SU-DHL-6 (cell line): Measurements from ENCODE around the gene ATOSB.

Source experiments
- H2AFZ ChIP-seq: fragments of 200-600 bp; sonication (generic); 2 replicates; pipeline ENCODE4 v1.6.1; 2014; ENCODE audit warnings: low read depth, mild to moderate bottlenecking, moderate library complexity, mixed read lengths, antibody characterized with exemption, low read length; ENCODE audit not compliant: severe bottlenecking
- H3F3A ChIP-seq: fragments of 200-600 bp; shearing (Covaris generic); 2 replicates; pipeline ENCODE4 v1.6.0; 2016; ENCODE audit warnings: antibody characterized with exemption, mild to moderate bottlenecking; ENCODE audit not compliant: insufficient read depth
- H3K27ac ChIP-seq: fragments of 200-600 bp; sonication (generic); 2 replicates; pipeline ENCODE4 v1.5.1; 2016; ENCODE audit warnings: low read depth, mild to moderate bottlenecking, low read length, moderate library complexity, mixed read lengths
- H3K27me3 ChIP-seq: fragments of 200-600 bp; sonication (generic), shearing (Covaris generic); 2 replicates; pipeline ENCODE4 v1.6.0; 2014; ENCODE audit warnings: mild to moderate bottlenecking, low read length
- H3K36me3 ChIP-seq: fragments of 200-600 bp; sonication (generic); 2 replicates; pipeline ENCODE4 v1.6.1; 2014; ENCODE audit warnings: mild to moderate bottlenecking, low read length, mixed read lengths
- H3K4me2 ChIP-seq: fragments of 300-600, 200-600 bp; shearing (Covaris generic), sonication (generic); 2 replicates; pipeline ENCODE4 v1.6.0; 2014; ENCODE audit warnings: low read length, low read depth, mild to moderate bottlenecking; ENCODE audit not compliant: poor library complexity, severe bottlenecking
- H3K4me3 ChIP-seq: fragments of 200-600 bp; sonication (generic); 2 replicates; pipeline ENCODE4 v1.5.1; 2014; ENCODE audit warnings: antibody characterized with exemption, low read length, mild to moderate bottlenecking, mixed read lengths; ENCODE audit not compliant: insufficient read depth, poor library complexity, severe bottlenecking
- H3K79me2 ChIP-seq: fragments of 200-600 bp; sonication (generic); 2 replicates; pipeline ENCODE4 v1.6.1; 2014; ENCODE audit warnings: mild to moderate bottlenecking, low read length, moderate library complexity; ENCODE audit not compliant: insufficient read depth
- H3K9ac ChIP-seq: fragments of 200-600 bp; sonication (generic); 2 replicates; pipeline ENCODE4 v1.7.0; 2014; ENCODE audit warnings: mild to moderate bottlenecking, low read length
- H3K9me2 ChIP-seq: fragments of 200-600 bp; sonication (generic); replicated peaks from 2 replicates; pipeline ENCODE4 v1.6.1; 2014; ENCODE audit warnings: low read length; ENCODE audit not compliant: insufficient read depth
- H3K9me3 ChIP-seq: fragments of 200-600 bp; sonication (generic); 2 replicates; pipeline ENCODE4 v1.6.1; 2014; ENCODE audit warnings: low read length, mixed read lengths; ENCODE audit not compliant: insufficient read depth
- H4K20me1 ChIP-seq: fragments of 200-600 bp; sonication (generic); 2 replicates; pipeline ENCODE4 v1.6.1; 2014; ENCODE audit warnings: low read depth, mild to moderate bottlenecking, antibody characterized with exemption, low read length, moderate library complexity, mixed read lengths
- CTCF ChIP-seq: fragments of 200-600 bp; sonication (generic); IDR thresholded peaks from one replicate; pipeline ENCODE4 v1.5.1; 2017; ENCODE audit warnings: antibody characterized with exemption, mild to moderate bottlenecking, low read length, moderate library complexity; ENCODE audit not compliant: insufficient read depth, poor library complexity, severe bottlenecking
- EZH2phosphoT487 ChIP-seq: fragments of 200-600 bp; sonication (generic), shearing (Covaris generic); conservative IDR thresholded peaks from 2 replicates; pipeline ENCODE4 v1.6.1; 2018; ENCODE audit warnings: mild to moderate bottlenecking, antibody characterized with exemption, low read length, moderate library complexity, mixed read lengths

ATOSB gene

GRCh38 chr9:35116898-35117551 lies 1.4 kb upstream of the ATOSB start:
- Histone ChIP-seq H3K4me2 (peak overlapping the region; percentile 96), H3K79me2 (no peaks in the 10 kb centered on the region), H3K9me2 (no peaks in the 10 kb centered on the region), H3K9me3 (no peaks in the 10 kb centered on the region), H3K9ac (peak overlapping the region; percentile 58), H3K27me3 (no peaks in the 10 kb centered on the region), H3F3A (peaks cover 11% of the 10 kb centered on the region), H3K36me3 (no peaks in the 10 kb centered on the region), H3K27ac (peak overlapping the region; percentile 65), H3K4me3 (no peak overlapping the region), H4K20me1 (no peaks in the 10 kb centered on the region), H2AFZ (peak overlapping the region; percentile 87)
- no peak for TF ChIP-seq EZH2phosphoT487
- TF ChIP-seq CTCF = peak; percentile 96

GRCh38 chr9:35116539-35116897 lies 856 bp upstream of the ATOSB start:
- Histone ChIP-seq H3K9me3 (no peaks in the 10 kb centered on the region), H3K9me2 (no peaks in the 10 kb centered on the region), H3F3A (peaks cover 11% of the 10 kb centered on the region), H3K27me3 (no peaks in the 10 kb centered on the region), H2AFZ (peak overlapping the region; percentile 87), H3K27ac (peak overlapping the region; percentile 65), H4K20me1 (no peaks in the 10 kb centered on the region), H3K4me2 (peak overlapping the region; percentile 96), H3K79me2 (no peaks in the 10 kb centered on the region), H3K4me3 (peak overlapping the region; percentile 49), H3K9ac (peak overlapping the region; percentile 58), H3K36me3 (no peaks in the 10 kb centered on the region)
- TF ChIP-seq CTCF = no peak
- TF ChIP-seq EZH2phosphoT487 = no peak

- no peak for TF ChIP-seq CTCF
- no peak for TF ChIP-seq EZH2phosphoT487
- H3K9ac ChIP-seq = peak overlapping the region; percentile 58
- H3F3A ChIP-seq = peaks cover 11% of the 10 kb centered on the region
- no peaks in the 10 kb centered on the region for H3K27me3 ChIP-seq
- H3K79me2 ChIP-seq = no peaks in the 10 kb centered on the region
- H3K27ac ChIP-seq = peak overlapping the region; percentile 65; the same call in 1 of the 2 replicates
- H4K20me1 ChIP-seq = no peaks in the 10 kb centered on the region
- peak overlapping the region; percentile 96 for H3K4me2 ChIP-seq
- no peaks in the 10 kb centered on the region for H3K9me2 ChIP-seq
- no peaks in the 10 kb centered on the region for H3K36me3 ChIP-seq
- H2AFZ ChIP-seq = peak overlapping the region; percentile 87
- peak overlapping the region; percentile 66 for H3K4me3 ChIP-seq
- H3K9me3 ChIP-seq = no peaks in the 10 kb centered on the region
These were observed 628 bp downstream of the ATOSB start for GRCh38 chr9:35114840-35115628.
